Psoas muscle (tissue), 8 donors: ENCODE results near the gene AURKA. TPM values are rescaled to one million over a fixed set of nuclear protein-coding genes. Genes with fewer than 3 reads are reported as not detected.
"Not testable (repeated sequence)": the region's sequence is repeated elsewhere in the genome, so short reads cannot be mapped to it uniquely, and the experiment has no call there.

Source experiments
- ATAC-seq, 4 donors: fragments of 200-7000 bp; cut with Tn5 transposase; one replicate each; pipeline ENCODE4 v1.9.1; 2020; ENCODE audit warnings: moderate library complexity in 3 of 4, mild to moderate bottlenecking in 2 of 4
- DNase-seq, 2 donors: peaks; one replicate each; pipeline ENCODE4 v3.0.0-alpha.2; 2020
- H3K27ac ChIP-seq: fragments of 200-600 bp; one replicate; pipeline ENCODE4 v1.8.0; 2022
- H3K27me3 ChIP-seq, 3 donors: fragments of 200-600 bp in 1 of 3; one replicate each; pipeline versions ENCODE4 v1.6.1 to v1.8.0; 2013 to 2022; ENCODE audit warnings: low read length in 2 of 3, mild to moderate bottlenecking in 2 of 3, moderate library complexity in 1 of 3; ENCODE audit not compliant: insufficient read depth in 3 of 3
- H3K36me3 ChIP-seq, 2 donors: fragments of 200-600 bp in 1 of 2; one replicate each; pipeline versions ENCODE4 v1.6.1 to v1.8.0; 2013 to 2022; ENCODE audit warnings: low read depth in 1 of 2, mild to moderate bottlenecking in 1 of 2, moderate library complexity in 1 of 2; ENCODE audit not compliant: insufficient read depth in 1 of 2
- H3K4me1 ChIP-seq: fragments of 200-600 bp; one replicate; pipeline ENCODE4 v1.8.0; 2022
- H3K4me3 ChIP-seq: fragments of 200-600 bp; one replicate; pipeline ENCODE4 v1.8.0; 2022; ENCODE audit warnings: mild to moderate bottlenecking
- H3K9me3 ChIP-seq: fragments of 200-600 bp; one replicate; pipeline ENCODE4 v1.8.0; 2022
- CTCF ChIP-seq: fragments of 200-600 bp; IDR thresholded peaks from one replicate; pipeline ENCODE4 v1.8.0; 2022; ENCODE audit warnings: antibody characterized with exemption
- WGBS, 3 donors: extraction: QIAGEN DNeasy Blood & Tissue Kit; methylation state at CpG; one replicate each; pipeline versions ENCODE4 v1.1.6 to v1.1.7; 2013; 5-methylcytosine and 5-hydroxymethylcytosine counted together
- intact Hi-C, 2 donors: fragments of 100-400 bp; cut with DNase I; formaldehyde crosslinking; loops; one replicate each; pipeline versions ENCODE4 v1.11.0 to v1.14.2; 2022
- polyA plus RNA-seq, 3 donors: library from polyadenylated mRNA; stranded (reverse); fragments of 200-250 nt; gene quantifications; one replicate each; pipeline ENCODE4 v1.2.3, GENCODE V29; 2013
- total RNA-seq, 4 donors: library from RNA; stranded (reverse); fragmentation: NEBNext Ultra II Directional in 2 of 4; extraction: Animal tissue kit (Norgen Biotek cat#: 25700) in 2 of 4; gene quantifications; one replicate each; pipeline versions ENCODE4 v1.2.1 to v1.2.4, GENCODE V29; 2021 to 2023
- donor health status: healthy with polysubstance abuse.
- donor health status: DM: no; HTN: no; CAD: no; lungs with moderate emphysema.
- donor health status: Bipolar disorder and iron deficiency.
- donor health status: healthy.
- donor health status: DM: yes; HTN: yes; CAD: no.
- donor health status: DM: no; HTN: no; CAD: no.
- donor health status: DM: no; HTN: no; CAD: no.
- donor health status: DM: yes; HTN: yes; CAD: no.

Gene AURKA
- total and polyA plus RNA-seq, 7 donors, result 2.9 to 20.3 (median 7.5) TPM

GRCh38 chr20:56347628-56348304 is 44.2 kb downstream of the AURKA start:
- intact Hi-C loops, result no loop called here
- Histone ChIP-seq H3K36me3 (no peaks in the 10 kb centered on the region), H3K4me3 (no peak overlapping the region), H3K9me3 (no peaks in the 10 kb centered on the region), H3K27me3 (peaks cover 0 to 40% (median 6%) of the 10 kb centered on the region in 3 donors), H3K27ac (no peak overlapping the region), H3K4me1 (no peaks in the 10 kb centered on the region)
- WGBS, 3 donors, result 36 to 42% (median 36%) methylated on average over 13 of the region's 13 CpGs
- DNase-seq (no peak), ATAC-seq (no peak)
- no peak for TF ChIP-seq CTCF

- Histone ChIP-seq H3K27ac (no peak overlapping the region), H3K9me3 (no peaks in the 10 kb centered on the region), H3K36me3 (no peaks in the 10 kb centered on the region), H3K27me3 (peaks cover 0 to 40% (median 6%) of the 10 kb centered on the region in 3 donors), H3K4me3 (no peak overlapping the region), H3K4me1 (no peaks in the 10 kb centered on the region)
- TF ChIP-seq CTCF, result no peak
- intact Hi-C loops, result no loop called here
- WGBS, 3 donors, result 70 to 78% (median 73%) methylated on average over 8 of the region's 8 CpGs
- ATAC-seq (no peak), DNase-seq (no peak)
These were observed 46.1 kb downstream of the AURKA start for GRCh38 chr20:56345911-56346310.

GRCh38 chr20:56343861-56344381 is 48.1 kb downstream of the AURKA start:
- Histone ChIP-seq H3K27ac (no peak overlapping the region), H3K4me1 (no peaks in the 10 kb centered on the region), H3K4me3 (no peak overlapping the region), H3K9me3 (no peaks in the 10 kb centered on the region), H3K27me3 (peaks cover 0 to 49% (median 6%) of the 10 kb centered on the region in 3 donors), H3K36me3 (no peaks in the 10 kb centered on the region)
- 1 to 2% (median 2%) methylated on average over 36 to 41 of the region's 41 CpGs for WGBS, 3 donors
- DNase-seq, result peak in 1 of 2 donors; percentile 22
- ATAC-seq, result no peak
- intact Hi-C loops, result no loop called here
- peak; percentile 44 for TF ChIP-seq CTCF

GRCh38 chr20:56342783-56343182 is 49.2 kb downstream of the AURKA start:
- WGBS, 3 donors, result 39 to 52% (median 42%) methylated on average over 3 of the region's 3 CpGs
- intact Hi-C loops, result no loop called here
- Histone ChIP-seq H3K36me3 (no peaks in the 10 kb centered on the region), H3K27me3 (peaks cover 0 to 42% (median 5%) of the 10 kb centered on the region in 3 donors), H3K4me1 (no peaks in the 10 kb centered on the region), H3K27ac (no peak overlapping the region), H3K9me3 (no peaks in the 10 kb centered on the region), H3K4me3 (no peak overlapping the region)
- ATAC-seq, result no peak
- TF ChIP-seq CTCF, result no peak
- DNase-seq, result no peak

GRCh38 chr20:56336709-56337108 is 55.3 kb downstream of the AURKA start:
- intact Hi-C loops, H3K27me3 ChIP-seq, H3K9me3 ChIP-seq, DNase-seq, H3K4me1 ChIP-seq, H3K4me3 ChIP-seq, H3K36me3 ChIP-seq, H3K27ac ChIP-seq, ATAC-seq: not testable (repeated sequence)
- WGBS, 3 donors, result 73 to 77% (median 74%) methylated on average over 8 of the region's 8 CpGs
